ENCODE data around the gene USH2A.

GRCh38 chr1:216190438-216190837, 232.8 kb downstream of the USH2A start:
- TF ChIP-seq CTCF (IDR thresholded peaks at IDR 0.05; ENCODE audit: poor library complexity, severe bottlenecking) (no peak), SMC3 (conservative IDR thresholded peaks at IDR 0.05; ENCODE audit: poor library complexity) (no peak), EP300 (conservative IDR thresholded peaks at IDR 0.05; ENCODE audit: poor library complexity, severe bottlenecking) (no peak), POLR2AphosphoS5 (IDR thresholded peaks at IDR 0.05) (no peak), EZH2 (IDR thresholded peaks at IDR 0.05; ENCODE audit: borderline replicate concordance, insufficient read depth, low read length, poor library complexity, severe bottlenecking) (no peak)
